Myocyte (in vitro differentiated cells): ENCODE data around the gene UGT8. TPM values are rescaled to one million over a fixed set of nuclear protein-coding genes. Genes with fewer than 3 reads are reported as not detected.

Experiments
- DNase-seq: peaks from one replicate; pipeline ENCODE4 v3.0.0-alpha.2; 2012; ENCODE audit warnings: low read depth
- microRNA counts: library from miRNA; unstranded; fragments of <30 nt; microRNA quantifications from one replicate; lab custom pipeline; 2016
- microRNA-seq: library from miRNA; unstranded; fragments of <30 nt; microRNA quantifications from one replicate; pipeline ENCODE4, GENCODE V29; 2016
- total RNA-seq: library from RNA; depleted of rRNA; stranded (reverse); fragments of >200 nt; gene quantifications from 2 replicates; pipeline ENCODE4 v1.2.3, GENCODE V29; 2014

The UGT8 gene
- total RNA-seq, 1 donor from 2014 or later: not detected

DNA sequence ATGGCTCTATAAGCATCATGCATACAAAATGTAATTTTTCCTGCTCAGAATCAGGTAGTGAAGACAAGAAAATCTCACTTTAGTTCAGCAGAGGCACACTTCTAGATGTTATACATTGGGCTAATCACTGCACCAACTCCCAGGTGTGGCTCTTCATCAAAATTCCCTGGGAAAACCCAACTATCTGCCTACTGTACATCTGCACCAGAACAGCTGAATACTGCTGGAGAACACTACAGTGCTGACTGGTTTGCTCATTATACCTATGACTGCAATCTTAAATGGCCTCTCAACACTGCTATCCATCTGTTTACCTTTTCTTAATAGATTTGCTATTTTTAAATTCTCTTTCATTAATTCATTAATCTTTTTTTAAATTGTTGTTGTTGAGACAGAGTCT is 92.0 kb downstream of the UGT8 start:
- no peak for DNase-seq

DNA sequence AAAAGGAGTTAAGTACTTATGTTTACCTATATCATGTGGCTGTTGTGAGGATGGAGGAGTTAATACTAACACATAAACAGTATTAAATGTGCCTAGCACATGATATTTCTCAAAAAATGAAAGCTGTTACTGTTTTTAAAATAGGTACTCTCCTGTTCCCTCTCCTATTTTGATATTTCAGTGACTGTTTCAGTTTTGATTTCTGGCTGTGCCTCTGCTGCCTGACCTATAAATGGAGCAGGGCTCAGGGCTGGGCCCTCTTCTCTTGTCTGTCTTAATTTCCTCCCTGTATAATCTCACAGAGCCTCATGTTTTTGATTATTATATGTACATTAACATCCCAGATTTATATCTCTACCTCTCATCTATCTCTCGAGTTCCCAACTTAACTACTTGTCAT is 93.3 kb downstream of the UGT8 start:
- no peak for DNase-seq

DNA sequence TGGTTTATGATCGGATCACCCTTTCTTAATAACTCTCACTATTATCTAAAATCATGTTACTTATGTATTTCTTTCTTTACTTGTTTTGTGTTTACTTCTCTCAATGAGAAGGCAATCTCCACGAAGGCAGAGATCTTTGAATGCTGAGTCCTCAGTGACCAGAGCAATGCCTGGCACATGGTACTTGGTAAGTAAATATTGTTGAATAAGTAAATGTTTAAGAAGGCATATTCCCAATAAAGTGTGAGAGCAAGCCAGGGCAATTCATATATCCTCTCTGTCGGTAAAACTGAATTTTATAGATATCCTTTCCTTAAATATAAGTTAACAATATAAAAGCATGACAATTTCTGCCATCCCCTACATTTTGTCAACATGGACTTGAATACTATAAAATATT is 94.4 kb downstream of the UGT8 start:
- no peak for DNase-seq

DNA sequence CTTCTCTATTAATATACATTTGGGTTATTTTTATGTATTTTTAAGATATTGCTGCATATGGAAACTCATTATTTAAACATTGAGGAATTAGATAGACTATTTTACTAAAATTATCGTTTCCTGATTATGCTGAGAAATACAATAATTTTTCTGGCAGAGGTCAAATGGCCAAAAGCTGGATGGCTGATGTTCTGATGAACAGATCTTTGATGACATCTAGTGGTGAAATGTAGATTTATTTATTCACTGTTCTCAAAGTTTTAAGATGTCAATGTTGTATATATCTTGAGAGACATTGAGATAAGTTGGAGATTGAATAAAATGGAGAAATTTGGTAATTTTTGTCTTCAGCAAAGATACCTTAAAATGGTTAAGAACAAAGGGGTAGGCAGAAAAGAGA is 96.2 kb downstream of the UGT8 start:
- DNase-seq: peak; percentile 44

DNA sequence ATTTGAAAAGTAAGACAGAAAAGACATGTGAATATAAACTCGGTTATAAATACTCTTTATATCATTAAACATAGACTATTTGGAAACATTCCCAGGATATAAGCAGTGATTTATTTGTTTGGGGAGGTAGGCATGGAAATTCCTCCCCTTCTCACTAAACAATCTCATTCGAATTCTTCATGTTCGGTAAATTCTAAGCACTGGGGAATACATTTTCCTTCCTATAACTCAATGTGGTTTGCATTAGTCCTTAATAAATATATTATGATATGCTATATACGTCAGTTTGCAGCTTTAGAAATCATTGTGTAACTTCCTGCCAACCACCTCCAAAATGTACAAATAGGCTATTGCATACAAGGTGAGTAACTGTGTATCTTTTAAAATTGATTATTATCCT is 99.6 kb downstream of the UGT8 start:
- no peak for DNase-seq

DNA sequence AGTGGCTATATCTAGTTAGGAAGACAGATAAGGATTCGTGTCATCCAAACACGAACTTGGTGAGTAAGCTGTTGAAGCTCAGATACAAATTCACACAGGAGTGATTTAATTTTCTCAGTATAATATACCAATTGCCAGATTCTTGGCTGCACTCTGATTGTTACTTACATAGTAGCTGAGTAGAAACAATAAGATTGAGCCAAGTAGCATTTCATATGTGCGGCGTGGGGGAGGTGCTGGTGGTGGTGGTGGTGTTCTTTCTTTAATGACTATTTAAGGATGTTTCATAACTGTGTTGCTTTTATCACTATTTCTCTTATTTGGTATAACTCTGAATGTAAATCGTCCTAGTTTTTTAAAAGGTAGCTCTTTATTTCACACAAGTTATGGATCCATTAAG is 102.9 kb downstream of the UGT8 start:
- DNase-seq: no peak

DNA sequence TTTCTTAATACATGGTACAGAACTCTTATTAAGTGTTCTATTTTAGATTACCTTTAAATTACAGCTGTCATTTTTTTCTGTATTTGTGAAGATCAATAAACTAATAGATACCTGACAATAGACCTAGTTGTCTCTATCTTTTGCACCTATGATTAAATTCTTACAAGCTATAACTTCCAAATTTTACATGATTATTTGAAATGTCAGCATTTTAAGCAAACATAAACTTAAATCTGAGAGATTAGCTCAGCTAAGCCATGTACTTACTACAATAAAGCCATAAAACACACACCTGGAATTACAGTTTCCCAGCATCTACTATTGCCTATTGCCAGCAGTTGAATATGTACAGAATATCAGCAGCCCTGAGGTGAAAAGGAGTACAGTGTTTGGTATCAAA is 118.8 kb downstream of the UGT8 start:
- DNase-seq: no peak

DNA sequence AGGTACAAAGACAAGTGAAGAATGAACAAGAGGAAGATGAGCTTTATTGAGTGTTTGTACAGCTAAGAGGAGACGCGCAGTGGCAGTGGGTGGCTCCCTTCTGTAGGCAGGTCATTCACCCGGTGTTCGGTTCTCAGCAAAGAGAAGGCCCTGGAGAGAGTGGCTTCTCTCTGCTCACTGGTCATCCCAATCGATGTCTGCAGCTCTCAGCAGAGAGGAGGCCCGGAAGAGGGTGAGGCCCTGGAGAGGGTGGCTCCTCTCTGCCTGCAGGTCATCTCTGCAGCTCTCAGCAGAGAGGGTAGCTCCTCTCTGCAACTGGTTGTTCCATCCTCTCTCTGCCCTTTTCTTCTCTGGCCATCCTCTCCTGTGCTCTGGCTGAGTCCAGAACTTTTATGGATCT is 126.5 kb downstream of the UGT8 start:
- DNase-seq: no peak

DNA sequence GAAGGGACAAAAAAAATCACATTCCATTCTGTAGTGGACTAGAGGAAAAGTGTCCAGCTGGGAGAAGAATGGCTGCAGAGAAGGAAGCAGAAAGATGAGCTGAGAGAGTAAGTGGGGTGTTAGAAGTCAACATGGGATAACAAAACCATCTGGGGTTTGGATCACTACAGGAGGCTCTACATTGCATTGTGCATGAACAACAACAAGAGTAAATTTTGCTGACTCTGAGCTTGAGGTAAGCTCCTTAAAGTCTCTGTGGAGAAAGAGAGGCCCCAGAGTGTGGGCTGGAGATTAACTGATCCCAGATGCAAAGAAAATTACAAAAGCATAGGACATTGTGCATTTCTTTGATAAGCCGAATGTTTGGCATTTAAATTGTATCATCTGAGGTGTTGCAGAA is 128.9 kb downstream of the UGT8 start:
- DNase-seq: no peak

MicroRNAs encoded within 50 kb of the gene (microRNA counts, 767-probe panel; counts per million panel counts)
- microRNA hsa-miR-577 (lab: Ali Mortazavi, UCI): not detected

Small RNA genes lying within 50 kb of the gene (microRNA-seq; reads per million reads assigned to microRNA genes)
- not detected for gene MIR577
